HCT116 (cell line): Measurements from ENCODE around the gene FFAR1. TPM values are rescaled to one million over a fixed set of nuclear protein-coding genes. Genes with fewer than 3 reads are reported as not detected.

ENCODE experiments used
- ATAC-seq: fragments of 200-7000 bp; cut with Tn5 transposase; 2 replicates; pipeline ENCODE4 v1.9.1; 2020; ENCODE audit warnings: mild to moderate bottlenecking, moderate library complexity
- BruUV-seq: library from RNA; stranded (reverse); fragments of 400-500 nt; replicated peaks from 2 replicates; lab custom pipeline; 2021; lab: Mats Ljungman, UMichigan
- CTCF ChIA-PET: fragments of 300-600 bp; sonication (Branson Sonifier 250); formaldehyde crosslinking; loops from one replicate; lab custom pipeline; 2021; ENCODE audit warnings: antibody characterized with exemption; lab: Charles Lee
- POLR2A ChIA-PET: fragments of 300-600, 350-600 bp; sonication (Branson Sonifier 250); formaldehyde crosslinking; loops from one replicate; lab custom pipeline; 2021; ENCODE audit warnings: antibody characterized with exemption; lab: Charles Lee
- RAD21 ChIA-PET, 2 experiments: fragments of 300-600 bp; sonication (Branson Sonifier 250); formaldehyde crosslinking; loops; one replicate each; lab custom pipeline; 2023; ENCODE audit warnings: low total read pairs in 2 of 2; ENCODE audit not compliant: uncharacterized antibody in 2 of 2, unreplicated experiment in 2 of 2, low non-redundant PET in 1 of 2; lab: Charles Lee
- DNase-seq: peaks from one replicate; pipeline ENCODE4 v3.0.0-alpha.2; 2010; ENCODE audit warnings: low read depth, low spot score
- H2AFZ ChIP-seq: fragments of 200-600 bp; shearing (Covaris generic), sonication (generic); 2 replicates; pipeline ENCODE4 v1.6.1; 2017; ENCODE audit warnings: low read depth, mixed run types, mixed read lengths, antibody characterized with exemption, low read length; ENCODE audit not compliant: poor library complexity, severe bottlenecking
- H3K27ac ChIP-seq: 2 replicates; pipeline ENCODE4 v1.5.1; 2012; ENCODE audit warnings: low read depth, low read length
- H3K27me3 ChIP-seq: fragments of 200-600 bp; sonication (generic); 2 replicates; pipeline ENCODE4 v1.6.1; 2016; ENCODE audit warnings: mixed run types, low read length, mixed read lengths; ENCODE audit not compliant: insufficient read depth
- H3K36me3 ChIP-seq, 2 experiments: fragments of 200-500 bp in 1 of 2; fragments of 200-600 bp in 1 of 2; sonication (Bioruptor generic) in 1 of 2; sonication (generic) in 1 of 2; 2 replicates each; pipeline versions ENCODE4 v1.5.1 to v1.6.1; 2014 to 2016; ENCODE audit warnings: low read length in 2 of 2, inconsistent platforms in 1 of 2, mixed read lengths in 1 of 2, mixed run types in 1 of 2; ENCODE audit not compliant: insufficient read depth in 2 of 2, control insufficient read depth in 1 of 2
- H3K4me1 ChIP-seq, 2 experiments: fragments of 200-600 bp in 1 of 2; sonication (generic) in 1 of 2; 2 replicates each; pipeline versions ENCODE4 v1.5.1 to v1.6.1; 2012 to 2017; ENCODE audit warnings: low read length in 2 of 2, inconsistent platforms in 1 of 2, mild to moderate bottlenecking in 1 of 2, mixed read lengths in 1 of 2, mixed run types in 1 of 2, moderate library complexity in 1 of 2; ENCODE audit not compliant: insufficient read depth in 2 of 2, control insufficient read depth in 1 of 2
- H3K4me2 ChIP-seq: fragments of 200-600 bp; sonication (generic); 2 replicates; pipeline ENCODE4 v1.6.1; 2017; ENCODE audit warnings: mixed run types, low read length, mixed read lengths
- H3K4me3 ChIP-seq, 2 experiments: fragments of 200-600 bp in 1 of 2; sonication (generic) in 1 of 2; replicated peaks in 1 of 2; 2 replicates each; pipeline ENCODE4 v1.5.1; 2011 to 2016; ENCODE audit warnings: low read length in 2 of 2, control low read depth in 1 of 2, low read depth in 1 of 2, mild to moderate bottlenecking in 1 of 2, mixed read lengths in 1 of 2, mixed run types in 1 of 2
- H3K79me2 ChIP-seq: fragments of 200-600 bp; sonication (generic); 2 replicates; pipeline ENCODE4 v1.6.1; 2017; ENCODE audit warnings: mild to moderate bottlenecking, mixed run types, low read length, moderate library complexity, mixed read lengths; ENCODE audit not compliant: insufficient read depth
- H3K9ac ChIP-seq: fragments of 200-600 bp; sonication (generic); 2 replicates; pipeline ENCODE4 v1.6.1; 2016; ENCODE audit warnings: low read length, mixed read lengths
- H3K9me2 ChIP-seq: fragments of 200-600 bp; sonication (generic), shearing (Covaris generic); 2 replicates; pipeline ENCODE4 v1.6.1; 2017; ENCODE audit warnings: mixed run types, mild to moderate bottlenecking, moderate library complexity; ENCODE audit not compliant: insufficient read depth
- H3K9me3 ChIP-seq, 2 experiments: fragments of 200-500 bp in 1 of 2; fragments of 200-600 bp in 1 of 2; sonication (Bioruptor generic) in 1 of 2; sonication (generic) in 1 of 2; 2 replicates each; pipeline ENCODE4 v1.6.1; 2014 to 2017; ENCODE audit warnings: low read length in 2 of 2, mixed read lengths in 2 of 2, inconsistent platforms in 1 of 2, low read depth in 1 of 2, mild to moderate bottlenecking in 1 of 2, mixed run types in 1 of 2, moderate library complexity in 1 of 2; ENCODE audit not compliant: control insufficient read depth in 1 of 2, insufficient read depth in 1 of 2
- H4K20me1 ChIP-seq: fragments of 200-600 bp; sonication (generic), shearing (Covaris generic); 2 replicates; pipeline ENCODE4 v1.6.1; 2017; ENCODE audit warnings: mixed run types, mild to moderate bottlenecking, moderate library complexity; ENCODE audit not compliant: insufficient read depth
- EGR1 ChIP-seq: IDR thresholded peaks from 2 replicates; pipeline ENCODE4 v1.6.1; 2012; ENCODE audit warnings: low read depth
- EZH2 ChIP-seq: fragments of 200-600 bp; sonication (generic); IDR thresholded peaks from 2 replicates; pipeline ENCODE4 v1.6.1; 2017; ENCODE audit warnings: antibody characterized with exemption, mixed run types
- POLR2A ChIP-seq: IDR thresholded peaks from 2 replicates; pipeline ENCODE4 v1.7.0; 2011; ENCODE audit warnings: borderline replicate concordance; ENCODE audit not compliant: insufficient read depth, insufficient read length; ENCODE audit errors: extremely low read depth
- POLR2AphosphoS5 ChIP-seq: IDR thresholded peaks from 2 replicates; pipeline ENCODE4 v1.6.1; 2011; ENCODE audit warnings: mild to moderate bottlenecking, low read depth, low read length, moderate library complexity
- RAD21 ChIP-seq: IDR thresholded peaks from 2 replicates; pipeline ENCODE4 v1.6.1; 2012; ENCODE audit warnings: low read depth, mild to moderate bottlenecking
- SP1 ChIP-seq: IDR thresholded peaks from 2 replicates; pipeline ENCODE4 v1.6.1; 2012; ENCODE audit warnings: low read depth
- SRF ChIP-seq: IDR thresholded peaks from 2 replicates; pipeline ENCODE4 v1.6.1; 2012; ENCODE audit warnings: low read depth
- YY1 ChIP-seq: IDR thresholded peaks from 2 replicates; pipeline ENCODE4 v1.6.1; 2011; ENCODE audit warnings: low read length, low read depth, moderate library complexity, mild to moderate bottlenecking; ENCODE audit not compliant: insufficient replicate concordance; ENCODE audit errors: extremely low read depth
- ZFX ChIP-seq: fragments of 450-650 bp; IDR thresholded peaks from 2 replicates; pipeline ENCODE4 v1.6.1; 2017
- ZNF274 ChIP-seq: fragments of 200-500 bp; sonication (Bioruptor generic); IDR thresholded peaks from 2 replicates; pipeline ENCODE4 v1.6.1; 2014; ENCODE audit warnings: mild to moderate bottlenecking, low read depth, low read length, inconsistent platforms
- intact Hi-C: fragments of 100-400 bp; cut with micrococcal nuclease; formaldehyde crosslinking; loops from 2 replicates; pipeline ENCODE4 v1.10.0; 2022
- total RNA-seq: library from RNA; stranded (reverse); gene quantifications from one replicate; pipeline ENCODE4 v1.2.1, GENCODE V29; 2021; ENCODE audit not compliant: unreplicated experiment
- TF ChIP-seq, protein P1 (sequence below): IDR thresholded peaks from 2 replicates; pipeline ENCODE4 v1.6.1; 2012; ENCODE audit warnings: low read depth

Gene FFAR1
- total RNA-seq, 1 experiment from 2014 or later, result not detected

DNA sequence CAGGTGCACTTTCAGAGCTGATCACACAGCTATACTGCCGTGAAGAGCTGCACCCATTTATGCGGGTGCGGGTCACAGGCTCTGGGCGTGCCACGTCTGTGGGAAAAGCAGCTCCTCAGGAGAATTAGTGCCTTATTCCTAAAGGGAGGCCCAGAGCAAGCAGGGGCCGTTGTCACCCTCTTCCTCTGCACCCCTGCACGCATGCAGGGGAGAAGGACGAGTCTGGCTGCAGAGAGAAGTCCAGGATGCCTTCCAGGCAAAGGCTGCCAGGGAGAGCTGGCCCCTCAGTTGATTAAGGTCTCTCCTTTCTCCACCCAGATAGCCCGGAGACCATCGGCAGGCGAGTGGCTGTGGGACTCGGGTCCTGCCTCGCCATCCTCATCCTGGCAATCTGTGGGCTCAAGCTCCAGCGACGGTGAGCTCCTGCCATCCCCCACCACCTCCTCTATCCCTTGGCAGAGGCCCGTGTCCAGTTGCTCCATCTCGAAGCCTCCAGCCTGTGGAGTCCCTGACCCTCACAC is 3.1 kb upstream of the FFAR1 start:
- Histone ChIP-seq H3K9me2 (no peaks in the 10 kb centered on the region), H4K20me1 (no peaks in the 10 kb centered on the region), H3K4me3 (no peak overlapping the region), H3K79me2 (no peaks in the 10 kb centered on the region), H3K4me2 (no peak overlapping the region), H3K9me3 (no peaks in the 10 kb centered on the region), H3K27me3 (no peaks in the 10 kb centered on the region), H3K36me3 (no peaks in the 10 kb centered on the region), H3K9ac (no peak overlapping the region), H3K4me1 (no peaks in the 10 kb centered on the region), H2AFZ (no peak overlapping the region), H3K27ac (no peak overlapping the region)
- TF ChIP-seq EGR1, result no peak
- no peak for TF ChIP-seq SRF
- no peak for TF ChIP-seq ZFX
- TF ChIP-seq POLR2A, result no peak
- no peak for TF ChIP-seq ZNF274
- no peak for TF ChIP-seq POLR2AphosphoS5
- no peak for TF ChIP-seq RAD21
- no peak for TF ChIP-seq YY1
- TF ChIP-seq, protein P1, sequence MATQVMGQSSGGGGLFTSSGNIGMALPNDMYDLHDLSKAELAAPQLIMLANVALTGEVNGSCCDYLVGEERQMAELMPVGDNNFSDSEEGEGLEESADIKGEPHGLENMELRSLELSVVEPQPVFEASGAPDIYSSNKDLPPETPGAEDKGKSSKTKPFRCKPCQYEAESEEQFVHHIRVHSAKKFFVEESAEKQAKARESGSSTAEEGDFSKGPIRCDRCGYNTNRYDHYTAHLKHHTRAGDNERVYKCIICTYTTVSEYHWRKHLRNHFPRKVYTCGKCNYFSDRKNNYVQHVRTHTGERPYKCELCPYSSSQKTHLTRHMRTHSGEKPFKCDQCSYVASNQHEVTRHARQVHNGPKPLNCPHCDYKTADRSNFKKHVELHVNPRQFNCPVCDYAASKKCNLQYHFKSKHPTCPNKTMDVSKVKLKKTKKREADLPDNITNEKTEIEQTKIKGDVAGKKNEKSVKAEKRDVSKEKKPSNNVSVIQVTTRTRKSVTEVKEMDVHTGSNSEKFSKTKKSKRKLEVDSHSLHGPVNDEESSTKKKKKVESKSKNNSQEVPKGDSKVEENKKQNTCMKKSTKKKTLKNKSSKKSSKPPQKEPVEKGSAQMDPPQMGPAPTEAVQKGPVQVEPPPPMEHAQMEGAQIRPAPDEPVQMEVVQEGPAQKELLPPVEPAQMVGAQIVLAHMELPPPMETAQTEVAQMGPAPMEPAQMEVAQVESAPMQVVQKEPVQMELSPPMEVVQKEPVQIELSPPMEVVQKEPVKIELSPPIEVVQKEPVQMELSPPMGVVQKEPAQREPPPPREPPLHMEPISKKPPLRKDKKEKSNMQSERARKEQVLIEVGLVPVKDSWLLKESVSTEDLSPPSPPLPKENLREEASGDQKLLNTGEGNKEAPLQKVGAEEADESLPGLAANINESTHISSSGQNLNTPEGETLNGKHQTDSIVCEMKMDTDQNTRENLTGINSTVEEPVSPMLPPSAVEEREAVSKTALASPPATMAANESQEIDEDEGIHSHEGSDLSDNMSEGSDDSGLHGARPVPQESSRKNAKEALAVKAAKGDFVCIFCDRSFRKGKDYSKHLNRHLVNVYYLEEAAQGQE, result no peak
- TF ChIP-seq EZH2, result no peak
- TF ChIP-seq SP1, result no peak
- ATAC-seq (no peak), DNase-seq (no peak)
- POLR2A ChIA-PET, result no interaction called here
- CTCF ChIA-PET, result interaction anchor here (1.4 kb wide), 1 partner anchor 151 kb away, joined by 3 read pairs; no protein-coding TSS in a partner anchor
- no TSS peak for BruUV-seq
- RAD21 ChIA-PET, result interaction anchor here in 1 of 2 experiments (1.3 kb wide), 1 partner anchor 124 kb away, joined by 5 read pairs; no protein-coding TSS in a partner anchor
- intact Hi-C loops, result no loop called here
